Amniotic epithelial cell (primary cell): Measurements from ENCODE around the gene CDC37L1.

Experiments
- DNase-seq: peaks from one replicate; pipeline ENCODE4 v3.0.0-alpha.2; 2010; ENCODE audit warnings: low read depth

CDC37L1 gene

GRCh38 chr9:4714266-4715016 lies 35.1 kb downstream of the CDC37L1 start:
- DNase-seq = no peak

- DNase-seq = no peak
These were observed 36.8 kb downstream of the CDC37L1 start for GRCh38 chr9:4716163-4716562.

GRCh38 chr9:4717815-4718214 lies 38.4 kb downstream of the CDC37L1 start:
- no peak for DNase-seq

GRCh38 chr9:4718911-4719310 lies 39.5 kb downstream of the CDC37L1 start:
- no peak for DNase-seq

- DNase-seq = no peak
These were observed 42.4 kb downstream of the CDC37L1 start for GRCh38 chr9:4721736-4722135.

GRCh38 chr9:4725706-4726442 lies 46.5 kb downstream of the CDC37L1 start:
- no peak for DNase-seq

GRCh38 chr9:4727593-4727992 lies 48.2 kb downstream of the CDC37L1 start:
- DNase-seq = no peak

GRCh38 chr9:4732890-4733289 lies 53.5 kb downstream of the CDC37L1 start:
- no peak for DNase-seq

GRCh38 chr9:4734150-4734549 lies 54.8 kb downstream of the CDC37L1 start:
- DNase-seq = no peak

- no peak for DNase-seq
These were observed 59.7 kb downstream of the CDC37L1 start for GRCh38 chr9:4738866-4739586.

- no peak for DNase-seq
These were observed 60.4 kb downstream of the CDC37L1 start for GRCh38 chr9:4739587-4740387.

GRCh38 chr9:4740388-4740637 lies 60.9 kb downstream of the CDC37L1 start:
- DNase-seq = peak; percentile 31

- peak; percentile 82 for DNase-seq
These were observed 61.4 kb downstream of the CDC37L1 start, which contains the start of gene AK3 for GRCh38 chr9:4740638-4741364. Gene AK3 (minus strand): TSS chr9:4741202. CDS start chr9:4741087, 115 bp downstream.

- DNase-seq = peak; percentile 35
These were observed 62.2 kb downstream of the CDC37L1 start for GRCh38 chr9:4741365-4742089.

- no peak for DNase-seq
These were observed 62.9 kb downstream of the CDC37L1 start for GRCh38 chr9:4742246-4742645.

- peak; percentile 64 for DNase-seq
These were observed 63.9 kb downstream of the CDC37L1 start for GRCh38 chr9:4743131-4743875.

- DNase-seq = no peak
These were observed 67.1 kb downstream of the CDC37L1 start for GRCh38 chr9:4746278-4747030.

- peak; percentile 57 for DNase-seq
These were observed 69.2 kb downstream of the CDC37L1 start for GRCh38 chr9:4748612-4749011.

GRCh38 chr9:4750023-4750673 lies 70.8 kb downstream of the CDC37L1 start:
- DNase-seq = peak; percentile 75
